Panc1 (cell line): ENCODE results near the gene INPP4A.

ENCODE experiments used
- SIN3A ChIP-seq: IDR thresholded peaks from 2 replicates; pipeline ENCODE4 v1.6.1; 2012; ENCODE audit warnings: low read depth, mild to moderate bottlenecking, low read length, moderate library complexity, borderline replicate concordance; ENCODE audit not compliant: insufficient read depth
- TCF7L2 ChIP-seq: IDR thresholded peaks from 2 replicates; pipeline ENCODE4 v1.6.1; 2011; ENCODE audit warnings: mild to moderate bottlenecking, low read depth, low read length, inconsistent platforms
- TF ChIP-seq, protein P1 (sequence below): fragments of 450-650 bp; IDR thresholded peaks from 2 replicates; pipeline ENCODE4 v1.5.1; 2017; ENCODE audit warnings: mild to moderate bottlenecking

GRCh38 chr2:98489971-98490962, 45.6 kb downstream of the INPP4A start:
- TF ChIP-seq, protein P1, sequence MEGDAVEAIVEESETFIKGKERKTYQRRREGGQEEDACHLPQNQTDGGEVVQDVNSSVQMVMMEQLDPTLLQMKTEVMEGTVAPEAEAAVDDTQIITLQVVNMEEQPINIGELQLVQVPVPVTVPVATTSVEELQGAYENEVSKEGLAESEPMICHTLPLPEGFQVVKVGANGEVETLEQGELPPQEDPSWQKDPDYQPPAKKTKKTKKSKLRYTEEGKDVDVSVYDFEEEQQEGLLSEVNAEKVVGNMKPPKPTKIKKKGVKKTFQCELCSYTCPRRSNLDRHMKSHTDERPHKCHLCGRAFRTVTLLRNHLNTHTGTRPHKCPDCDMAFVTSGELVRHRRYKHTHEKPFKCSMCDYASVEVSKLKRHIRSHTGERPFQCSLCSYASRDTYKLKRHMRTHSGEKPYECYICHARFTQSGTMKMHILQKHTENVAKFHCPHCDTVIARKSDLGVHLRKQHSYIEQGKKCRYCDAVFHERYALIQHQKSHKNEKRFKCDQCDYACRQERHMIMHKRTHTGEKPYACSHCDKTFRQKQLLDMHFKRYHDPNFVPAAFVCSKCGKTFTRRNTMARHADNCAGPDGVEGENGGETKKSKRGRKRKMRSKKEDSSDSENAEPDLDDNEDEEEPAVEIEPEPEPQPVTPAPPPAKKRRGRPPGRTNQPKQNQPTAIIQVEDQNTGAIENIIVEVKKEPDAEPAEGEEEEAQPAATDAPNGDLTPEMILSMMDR, result no peak
- TF ChIP-seq TCF7L2 (no peak), SIN3A (no peak)
